HG03342 (cell line): ENCODE data around the gene HAT1.
A peak's percentile ranks its signal among the peaks of the same experiment; 100 is the strongest.
"Not testable (repeated sequence)": the region's sequence is repeated elsewhere in the genome, so short reads cannot be mapped to it uniquely, and the experiment has no call there.

ENCODE experiments used
- ATAC-seq: cut with Tn5 transposase; IDR thresholded peaks from one replicate; pipeline ENCODE4 v1.9.1; 2021; ENCODE audit warnings: mild to moderate bottlenecking, moderate library complexity; ENCODE audit not compliant: unreplicated experiment

The HAT1 gene

GRCh38 chr2:171966688-171967087 lies 44.4 kb downstream of the HAT1 start:
- ATAC-seq, result no peak

GRCh38 chr2:171968509-171968908 lies 46.2 kb downstream of the HAT1 start:
- ATAC-seq, result no peak

- ATAC-seq, result no peak
Measured at GRCh38 chr2:171972329-171972982, 50.2 kb downstream of the HAT1 start.

GRCh38 chr2:171979103-171979502 lies 56.8 kb downstream of the HAT1 start:
- ATAC-seq, result no peak

GRCh38 chr2:171983924-171984323 lies 61.7 kb downstream of the HAT1 start:
- ATAC-seq, result not testable (repeated sequence)

- no peak for ATAC-seq
Measured at GRCh38 chr2:171985076-171985475, 62.8 kb downstream of the HAT1 start.

- no peak for ATAC-seq
Measured at GRCh38 chr2:171986778-171987177, 64.5 kb downstream of the HAT1 start.

- ATAC-seq, result no peak
Measured at GRCh38 chr2:171991027-171991426, 68.8 kb downstream of the HAT1 start.

- no peak for ATAC-seq
Measured at GRCh38 chr2:171995586-171995985, 73.3 kb downstream of the HAT1 start.

GRCh38 chr2:171996021-171996420 lies 73.8 kb downstream of the HAT1 start:
- no peak for ATAC-seq

GRCh38 chr2:171997031-171997430 lies 74.8 kb downstream of the HAT1 start:
- ATAC-seq, result not testable (repeated sequence)

GRCh38 chr2:171999161-171999560 lies 76.9 kb downstream of the HAT1 start:
- no peak for ATAC-seq

- ATAC-seq, result peak; percentile 92
Measured at GRCh38 chr2:171999604-172000469, 77.6 kb downstream of the HAT1 start, which contains the start of gene METAP1D. Gene METAP1D (plus strand): TSS chr2:171999953. CDS start chr2:171999970, 17 bp downstream.

- ATAC-seq, result no peak
Measured at GRCh38 chr2:172000696-172001361, 78.6 kb downstream of the HAT1 start.

- ATAC-seq, result no peak
Measured at GRCh38 chr2:172007372-172007771, 85.1 kb downstream of the HAT1 start.

GRCh38 chr2:172009823-172010222 lies 87.6 kb downstream of the HAT1 start:
- no peak for ATAC-seq

- no peak for ATAC-seq
Measured at GRCh38 chr2:172011812-172012575, 89.7 kb downstream of the HAT1 start.

GRCh38 chr2:172012677-172013391 lies 90.6 kb downstream of the HAT1 start:
- no peak for ATAC-seq

- peak; percentile 74 for ATAC-seq
Measured at GRCh38 chr2:172013396-172013795, 91.1 kb downstream of the HAT1 start.
